Neural crest cell (in vitro differentiated cells): ENCODE data around the gene MRPL55. TPM values are rescaled to one million over a fixed set of nuclear protein-coding genes. Genes with fewer than 3 reads are reported as not detected.
A peak's percentile ranks its signal among the peaks of the same experiment; 100 is the strongest.

Experiments
- DNase-seq: peaks from one replicate; pipeline ENCODE4 v3.0.0; 2021; ENCODE audit warnings: low read depth, mixed read lengths, low spot score
- H3K27ac Mint-ChIP-seq: one replicate; pipeline ENCODE4 v1.8.0; 2021; ENCODE audit warnings: mild to moderate bottlenecking, mixed read lengths; ENCODE audit not compliant: unreplicated experiment
- H3K27me3 Mint-ChIP-seq: 2 replicates; pipeline ENCODE4 v1.8.0; 2021; ENCODE audit warnings: low read depth, mild to moderate bottlenecking, mixed read lengths
- H3K36me3 Mint-ChIP-seq: 2 replicates; pipeline ENCODE4 v1.8.0; 2021; ENCODE audit warnings: low read depth, mild to moderate bottlenecking, mixed read lengths
- H3K4me1 Mint-ChIP-seq: 2 replicates; pipeline ENCODE4 v1.8.0; 2021; ENCODE audit warnings: mixed read lengths
- H3K4me3 Mint-ChIP-seq: one replicate; pipeline ENCODE4 v1.8.0; 2021; ENCODE audit warnings: mild to moderate bottlenecking, mixed read lengths
- H3K9me3 Mint-ChIP-seq: 2 replicates; pipeline ENCODE4 v1.8.0; 2021; ENCODE audit warnings: mixed read lengths
- CTCF ChIP-seq: fragments of 200-600 bp; sonication (generic); conservative IDR thresholded peaks from 2 replicates; pipeline ENCODE4 v1.5.0; 2021; ENCODE audit warnings: antibody characterized with exemption, mild to moderate bottlenecking
- total RNA-seq: library from RNA; stranded (reverse); gene quantifications from 2 replicates; pipeline ENCODE4 v1.2.1, GENCODE V29; 2021

MRPL55 gene
- total RNA-seq, 1 donor from 2014 or later, result 67.3 TPM

- no peaks in the 10 kb centered on the region for H3K27me3 Mint-ChIP-seq
- H3K4me3 Mint-ChIP-seq, result no peak overlapping the region
- no peaks in the 10 kb centered on the region for H3K9me3 Mint-ChIP-seq
- peaks cover 13% of the 10 kb centered on the region for H3K36me3 Mint-ChIP-seq
- H3K27ac Mint-ChIP-seq, result no peak overlapping the region
- TF ChIP-seq CTCF, result no peak
- H3K4me1 Mint-ChIP-seq, result peaks cover 71% of the 10 kb centered on the region
- DNase-seq, result no peak
Observed at GRCh38 chr1:228087771-228088251, 21.3 kb downstream of the MRPL55 start.

GRCh38 chr1:228085287-228085951 lies 23.7 kb downstream of the MRPL55 start:
- TF ChIP-seq CTCF, result no peak
- no peak for DNase-seq
- Mint-ChIP-seq H3K4me3 (peak overlapping the region; percentile 98), H3K4me1 (peaks cover 66% of the 10 kb centered on the region), H3K36me3 (peaks cover 3% of the 10 kb centered on the region), H3K27me3 (no peaks in the 10 kb centered on the region), H3K27ac (peak overlapping the region; percentile 74), H3K9me3 (no peaks in the 10 kb centered on the region)

- no peak for DNase-seq
- no peak for TF ChIP-seq CTCF
- peak overlapping the region; percentile 74 for H3K27ac Mint-ChIP-seq
- peak overlapping the region; percentile 98 for H3K4me3 Mint-ChIP-seq
- H3K9me3 Mint-ChIP-seq, result no peaks in the 10 kb centered on the region
- H3K27me3 Mint-ChIP-seq, result no peaks in the 10 kb centered on the region
- peaks cover 61% of the 10 kb centered on the region for H3K4me1 Mint-ChIP-seq
- H3K36me3 Mint-ChIP-seq, result peaks cover 3% of the 10 kb centered on the region
Observed at GRCh38 chr1:228084797-228085196, 24.3 kb downstream of the MRPL55 start.

GRCh38 chr1:228084325-228084724 lies 24.8 kb downstream of the MRPL55 start:
- H3K4me1 Mint-ChIP-seq, result peaks cover 58% of the 10 kb centered on the region
- no peak for TF ChIP-seq CTCF
- no peaks in the 10 kb centered on the region for H3K27me3 Mint-ChIP-seq
- no peak for DNase-seq
- no peaks in the 10 kb centered on the region for H3K9me3 Mint-ChIP-seq
- peaks cover 3% of the 10 kb centered on the region for H3K36me3 Mint-ChIP-seq
- H3K4me3 Mint-ChIP-seq, result peak overlapping the region; percentile 98
- peak overlapping the region; percentile 67 for H3K27ac Mint-ChIP-seq

GRCh38 chr1:228083871-228084278 lies 25.2 kb downstream of the MRPL55 start:
- H3K27me3 Mint-ChIP-seq, result no peaks in the 10 kb centered on the region
- H3K27ac Mint-ChIP-seq, result peak overlapping the region; percentile 96
- H3K4me1 Mint-ChIP-seq, result peaks cover 54% of the 10 kb centered on the region
- peak overlapping the region; percentile 98 for H3K4me3 Mint-ChIP-seq
- H3K36me3 Mint-ChIP-seq, result peaks cover 3% of the 10 kb centered on the region
- DNase-seq, result no peak
- no peak for TF ChIP-seq CTCF
- H3K9me3 Mint-ChIP-seq, result no peaks in the 10 kb centered on the region
